HG03469 (cell line): ENCODE data around the gene GALNT10.
A peak's percentile ranks its signal among the peaks of the same experiment; 100 is the strongest.
"Not testable (repeated sequence)": the region's sequence is repeated elsewhere in the genome, so short reads cannot be mapped to it uniquely, and the experiment has no call there.

Experiments
- ATAC-seq: cut with Tn5 transposase; IDR thresholded peaks from one replicate; pipeline ENCODE4 v1.9.1; 2021; ENCODE audit warnings: mild to moderate bottlenecking, moderate library complexity, moderate number of reproducible peaks; ENCODE audit not compliant: unreplicated experiment

Gene GALNT10, protein sequence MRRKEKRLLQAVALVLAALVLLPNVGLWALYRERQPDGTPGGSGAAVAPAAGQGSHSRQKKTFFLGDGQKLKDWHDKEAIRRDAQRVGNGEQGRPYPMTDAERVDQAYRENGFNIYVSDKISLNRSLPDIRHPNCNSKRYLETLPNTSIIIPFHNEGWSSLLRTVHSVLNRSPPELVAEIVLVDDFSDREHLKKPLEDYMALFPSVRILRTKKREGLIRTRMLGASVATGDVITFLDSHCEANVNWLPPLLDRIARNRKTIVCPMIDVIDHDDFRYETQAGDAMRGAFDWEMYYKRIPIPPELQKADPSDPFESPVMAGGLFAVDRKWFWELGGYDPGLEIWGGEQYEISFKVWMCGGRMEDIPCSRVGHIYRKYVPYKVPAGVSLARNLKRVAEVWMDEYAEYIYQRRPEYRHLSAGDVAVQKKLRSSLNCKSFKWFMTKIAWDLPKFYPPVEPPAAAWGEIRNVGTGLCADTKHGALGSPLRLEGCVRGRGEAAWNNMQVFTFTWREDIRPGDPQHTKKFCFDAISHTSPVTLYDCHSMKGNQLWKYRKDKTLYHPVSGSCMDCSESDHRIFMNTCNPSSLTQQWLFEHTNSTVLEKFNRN

DNA sequence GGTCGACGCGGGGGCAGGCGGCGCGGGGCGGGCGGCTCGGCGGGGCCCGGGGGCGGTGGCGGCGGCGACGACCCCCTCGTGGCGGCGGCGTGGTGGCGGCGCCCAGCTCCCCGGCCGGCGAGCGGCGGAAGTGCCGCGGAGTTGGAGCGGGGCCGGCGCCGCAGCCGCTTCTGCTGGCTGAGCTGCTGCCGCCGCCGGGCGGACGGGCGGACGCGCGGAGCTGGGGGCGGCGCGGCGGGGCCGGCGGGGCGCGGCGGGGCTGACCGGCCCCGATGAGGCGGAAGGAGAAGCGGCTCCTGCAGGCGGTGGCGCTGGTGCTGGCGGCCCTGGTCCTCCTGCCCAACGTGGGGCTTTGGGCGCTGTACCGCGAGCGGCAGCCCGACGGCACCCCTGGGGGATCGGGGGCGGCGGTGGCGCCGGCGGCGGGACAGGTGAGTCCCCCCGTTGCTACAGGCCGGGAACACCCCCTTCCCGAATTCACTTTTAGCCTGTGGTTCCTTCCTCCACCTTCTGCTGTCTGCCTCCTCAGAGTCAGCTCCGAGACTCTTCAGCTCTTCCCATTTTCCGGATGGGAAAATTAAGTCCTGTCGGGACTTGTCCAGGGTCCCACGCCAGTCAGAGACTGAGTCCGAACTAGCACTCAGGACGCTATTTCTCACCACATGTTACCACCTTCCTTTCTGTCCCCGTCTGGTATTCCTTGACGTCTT, at the start of gene GALNT10:
TSS of gene GALNT10 (plus strand) at position 139 of the 710 bp plus-strand sequence. CDS start at position 273, 134 bp downstream.
- peak; percentile 52 for ATAC-seq

DNA sequence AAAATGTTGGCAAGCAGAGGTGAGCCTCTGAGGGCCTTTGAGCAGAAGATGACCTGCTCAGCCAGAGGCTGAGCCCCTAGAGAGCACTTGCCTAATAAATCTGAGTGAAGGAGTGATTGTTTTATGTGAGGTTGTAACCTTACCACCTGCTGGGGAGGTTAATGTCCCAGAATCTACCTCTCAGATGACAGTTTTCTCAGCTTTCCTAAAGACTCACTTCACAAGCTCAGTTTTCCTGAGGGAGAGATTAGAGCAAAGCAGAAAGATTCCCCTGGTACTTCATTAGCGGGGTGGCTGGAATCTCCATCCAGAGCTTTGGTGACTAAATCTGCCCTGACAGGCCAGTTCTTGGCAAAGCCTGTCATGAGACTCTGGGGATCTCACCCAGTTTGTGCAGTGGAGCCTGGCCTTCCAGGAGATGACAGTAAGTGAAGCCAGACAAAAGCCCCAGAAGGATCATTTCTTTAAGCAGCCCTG, 48.8 kb upstream of the GALNT10 start:
- no peak for ATAC-seq

DNA sequence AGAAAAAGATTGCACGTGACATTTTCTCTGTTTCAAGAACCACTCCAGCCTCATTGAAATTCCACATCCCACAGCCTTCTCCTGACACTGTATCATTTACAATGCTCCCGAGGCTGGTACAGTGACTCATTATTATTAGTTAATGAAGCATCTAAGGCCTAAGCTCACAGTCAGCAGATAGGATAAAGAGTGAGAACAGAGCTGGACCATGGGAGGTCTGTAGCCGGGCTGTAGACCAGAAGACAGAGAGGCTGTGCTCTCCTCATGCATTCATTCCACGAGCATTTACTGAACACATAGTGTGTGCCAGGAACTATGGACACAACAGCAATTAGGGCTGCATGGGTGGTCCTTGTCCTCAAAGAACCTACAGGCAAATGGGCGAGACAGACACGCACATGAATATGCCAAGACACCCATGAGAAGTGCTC, 47.3 kb upstream of the GALNT10 start:
- ATAC-seq: no peak

DNA sequence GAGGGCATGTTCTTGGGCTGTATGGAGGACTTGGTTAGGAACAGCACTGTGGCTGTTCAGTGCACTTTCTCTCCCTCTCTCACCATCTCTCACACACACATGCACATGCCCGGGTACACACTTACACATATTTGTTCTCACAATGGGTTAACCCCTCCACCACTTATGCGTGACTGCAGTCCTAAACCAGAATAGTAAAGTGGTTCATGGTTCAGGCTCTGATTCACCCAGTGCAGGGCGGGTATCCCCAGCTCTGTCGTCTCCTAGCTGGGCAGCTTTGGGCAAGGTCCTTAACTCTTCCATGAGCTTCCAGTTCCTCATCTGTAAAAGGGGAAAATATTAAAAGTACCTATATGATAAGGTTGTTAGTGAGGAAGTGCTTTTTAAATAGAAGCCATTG, 45.3 kb upstream of the GALNT10 start:
- no peak for ATAC-seq

DNA sequence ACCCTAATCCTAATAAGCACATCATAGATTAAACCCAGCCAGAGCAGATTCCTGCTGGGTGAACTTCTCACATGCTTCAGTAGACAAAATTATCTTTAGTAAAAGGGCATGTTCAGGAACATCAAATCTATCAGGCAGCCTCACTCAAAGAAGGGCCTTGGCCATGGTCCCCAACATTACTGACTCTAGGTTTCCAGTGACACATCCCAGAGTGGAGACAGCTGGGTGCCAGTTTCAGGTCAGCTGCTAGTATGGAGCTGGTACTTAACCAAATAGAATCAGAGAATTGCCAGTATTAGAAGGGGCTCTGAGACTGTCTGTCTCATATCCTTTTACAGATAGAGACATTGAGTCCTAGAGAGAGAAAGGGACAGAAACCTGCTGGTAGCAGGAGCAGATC, 44.1 kb upstream of the GALNT10 start:
- ATAC-seq: no peak

DNA sequence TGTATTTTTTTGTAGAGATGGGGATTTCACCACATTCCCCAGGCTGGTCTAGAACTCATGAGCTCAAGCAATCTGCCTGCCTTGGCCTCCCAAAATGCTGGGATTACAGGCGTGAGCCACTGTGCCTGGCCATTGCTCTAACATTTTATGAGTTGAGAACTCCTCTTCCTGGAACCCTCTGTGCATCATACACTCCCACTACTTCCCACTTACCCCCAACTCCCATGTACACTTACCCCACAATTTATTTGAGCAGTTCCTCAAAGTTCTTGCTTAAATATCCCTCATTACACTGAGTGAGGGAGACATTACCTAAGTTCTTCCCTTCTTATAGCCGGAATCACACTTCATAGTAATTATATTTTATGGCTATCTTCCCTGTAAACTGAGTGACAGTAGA, 42.9 kb upstream of the GALNT10 start:
- no peak for ATAC-seq

DNA sequence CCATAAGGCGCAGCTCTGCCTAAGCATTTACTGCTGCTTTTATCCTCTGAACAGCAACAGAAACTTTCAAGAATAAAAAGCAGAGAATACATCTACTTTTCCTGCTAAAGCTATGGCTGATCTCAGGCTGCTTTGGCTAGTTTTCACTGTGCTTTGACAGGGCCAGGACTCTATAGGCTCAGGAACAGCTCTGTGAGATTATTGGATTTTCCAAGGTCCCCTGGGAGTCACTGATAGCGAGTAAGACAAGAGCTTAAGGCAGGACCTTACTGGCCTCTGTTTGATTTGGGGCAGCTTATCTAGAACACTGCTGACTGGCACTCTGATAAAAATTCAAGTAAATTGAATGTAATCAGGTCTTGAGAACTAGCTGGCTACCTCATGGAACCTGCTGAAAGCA, 40.1 kb upstream of the GALNT10 start:
- ATAC-seq: not testable (repeated sequence)

DNA sequence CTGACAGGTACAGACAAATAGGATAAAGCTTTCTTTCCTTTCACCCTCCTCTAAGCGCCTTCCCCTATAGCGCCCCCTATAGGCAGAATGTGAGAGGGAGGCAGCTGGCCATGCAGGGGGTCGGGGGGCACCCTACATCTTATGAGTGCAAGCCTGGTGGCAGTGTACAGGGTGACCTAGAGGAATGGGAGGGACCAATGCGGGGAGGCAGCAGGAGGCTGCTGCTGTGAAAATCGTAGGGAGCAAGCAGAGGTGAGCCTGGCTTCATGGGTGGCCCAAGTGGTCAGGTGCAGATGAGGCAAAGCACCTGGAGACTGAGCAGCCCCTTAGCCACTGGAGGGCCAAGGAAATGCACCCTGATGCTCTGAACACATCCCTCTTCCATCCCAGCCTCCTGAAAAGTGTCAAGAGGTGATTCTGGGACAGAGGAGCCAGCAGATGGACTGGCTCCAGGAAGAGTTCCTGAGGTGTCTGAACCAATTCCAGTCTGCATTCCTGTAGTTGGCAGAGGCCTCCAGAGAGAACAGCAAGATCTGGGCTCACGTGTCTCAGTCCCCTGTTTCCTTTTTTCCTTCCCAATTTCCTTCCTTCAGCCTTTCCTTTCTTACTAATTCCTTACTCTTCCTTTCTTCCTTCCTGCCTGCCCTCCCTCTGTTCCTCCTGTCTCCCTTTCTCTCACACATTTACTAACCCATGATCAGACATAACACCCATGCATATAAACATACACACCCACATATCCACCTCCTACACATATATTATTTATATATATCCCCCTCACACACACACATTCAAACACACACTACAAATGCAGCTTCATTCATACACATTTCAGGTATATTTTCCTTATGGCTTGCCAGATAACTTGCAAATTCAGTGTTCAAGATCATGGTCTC, 32.8 kb upstream of the GALNT10 start:
- ATAC-seq: no peak

DNA sequence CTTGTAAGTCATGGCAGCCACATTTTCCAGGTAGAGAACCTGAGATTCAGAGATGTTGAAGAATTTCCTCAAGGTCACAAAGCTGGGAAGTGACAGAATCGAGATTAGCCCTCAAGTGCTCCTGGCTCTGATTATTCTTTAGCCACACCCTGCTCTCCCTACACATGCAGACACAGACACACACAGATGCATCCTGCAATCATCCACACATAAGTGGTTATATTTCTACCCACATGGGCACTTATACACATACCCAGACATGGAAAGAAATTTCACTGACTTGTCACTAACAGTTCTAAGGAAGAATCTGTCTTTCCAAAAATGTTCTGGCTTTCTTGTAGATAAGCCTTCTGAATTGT, 32.2 kb upstream of the GALNT10 start:
- no peak for ATAC-seq

DNA sequence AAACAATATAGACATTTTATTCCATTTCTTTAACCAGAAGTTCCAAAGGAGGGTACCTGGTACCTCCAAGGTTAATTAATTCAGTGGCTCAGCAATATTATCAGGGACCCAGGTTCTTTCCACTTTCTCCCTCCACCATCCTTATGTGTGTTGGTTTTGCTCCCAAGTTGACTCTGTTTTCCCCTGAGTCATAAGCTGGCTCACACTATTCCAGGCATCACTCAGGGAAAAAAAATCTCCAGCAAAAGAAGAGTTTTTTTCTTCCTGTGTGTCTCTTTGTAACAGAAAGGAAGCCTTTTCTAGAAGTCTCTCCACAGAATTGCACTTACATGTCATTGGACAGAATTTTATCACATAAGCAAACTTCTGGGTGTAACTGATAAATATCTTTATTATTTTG, 31.2 kb upstream of the GALNT10 start:
- ATAC-seq: no peak

DNA sequence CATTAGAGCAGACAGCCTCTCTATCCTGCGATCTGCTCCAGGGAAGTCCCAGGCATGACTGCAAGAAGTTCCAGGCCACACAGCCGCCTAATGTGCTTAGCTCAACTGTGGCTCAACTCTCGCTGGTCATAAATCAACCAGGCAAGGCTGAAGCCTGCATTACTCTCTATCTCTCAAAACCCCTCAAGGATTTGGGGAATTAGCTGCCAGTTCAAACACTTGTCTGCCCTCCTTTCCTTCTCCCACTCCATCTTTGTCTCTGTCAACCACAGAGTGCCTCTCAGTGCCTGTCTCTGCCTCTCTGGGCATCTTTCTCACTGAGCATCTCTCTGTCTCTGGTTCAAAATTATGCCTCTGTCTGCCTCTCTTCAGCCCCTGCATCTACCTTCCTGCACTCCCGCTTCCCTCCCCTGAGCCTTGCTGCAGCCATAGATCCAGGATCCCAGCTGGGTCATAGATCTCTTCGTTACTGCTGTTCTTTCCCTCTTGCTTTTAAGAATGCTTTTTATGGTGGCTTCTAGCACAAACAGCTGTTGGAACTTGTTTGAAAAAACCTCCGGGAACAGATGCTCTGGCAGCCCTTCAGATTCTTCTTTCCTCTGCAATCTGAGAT, 27.9 kb upstream of the GALNT10 start:
- no peak for ATAC-seq

DNA sequence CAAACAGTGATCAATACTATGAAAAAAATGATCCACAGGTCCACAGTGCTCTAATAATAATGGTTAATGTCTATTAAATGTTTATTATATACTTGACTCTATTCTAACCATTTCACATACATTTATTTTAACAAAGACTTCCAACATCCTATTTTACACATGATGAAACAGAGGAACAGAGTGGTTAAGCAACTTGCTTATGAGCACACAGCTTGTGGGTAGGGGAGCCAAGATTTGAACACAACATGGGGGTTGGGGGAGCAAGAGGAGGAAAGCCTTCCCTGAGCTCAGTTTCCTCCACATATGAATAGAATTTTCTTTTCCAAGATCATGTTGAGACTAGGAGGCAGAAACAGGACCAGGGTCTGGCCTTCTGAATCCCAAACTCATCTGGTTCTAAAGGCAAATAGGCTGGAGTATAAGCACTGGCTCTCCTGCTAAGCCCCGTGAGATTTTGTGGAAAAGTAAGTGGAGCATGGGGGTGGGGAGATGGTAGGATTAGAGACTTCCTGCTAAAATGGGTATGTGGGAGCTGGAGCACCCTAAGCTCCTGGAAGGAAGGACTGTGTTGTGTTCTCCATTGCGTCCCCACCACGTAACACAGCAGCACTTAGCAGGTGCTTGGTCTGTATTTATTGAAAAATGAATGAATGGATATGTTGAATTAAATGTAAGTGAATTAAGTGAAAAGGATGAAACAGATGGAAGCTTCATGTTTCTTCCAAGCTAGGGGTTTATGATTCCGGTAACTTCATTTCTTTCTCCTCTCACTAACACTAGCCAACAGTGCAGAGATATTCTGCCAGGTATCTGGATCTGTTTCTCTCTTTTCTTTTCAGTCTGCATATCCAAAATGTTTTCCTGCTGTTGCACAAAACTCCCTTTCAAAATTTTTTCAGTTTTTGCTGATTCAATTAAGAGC, 26.9 kb upstream of the GALNT10 start:
- ATAC-seq: no peak

DNA sequence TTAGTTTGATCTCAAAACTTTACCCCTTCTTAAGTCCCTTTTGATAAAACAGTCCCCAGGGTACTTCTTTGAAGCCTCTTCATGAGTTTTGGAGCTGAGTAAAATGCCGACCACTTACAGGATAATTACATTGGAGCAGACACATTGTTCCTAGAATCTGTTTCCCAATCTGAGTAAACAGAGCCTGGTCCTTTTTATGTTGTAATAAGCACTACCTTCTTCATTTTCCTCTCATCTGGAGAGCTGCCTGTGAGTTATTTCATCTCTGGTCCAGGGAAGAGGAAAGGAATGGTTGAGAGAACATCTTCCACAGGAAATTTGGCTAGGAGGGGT, 26.3 kb upstream of the GALNT10 start:
- no peak for ATAC-seq

DNA sequence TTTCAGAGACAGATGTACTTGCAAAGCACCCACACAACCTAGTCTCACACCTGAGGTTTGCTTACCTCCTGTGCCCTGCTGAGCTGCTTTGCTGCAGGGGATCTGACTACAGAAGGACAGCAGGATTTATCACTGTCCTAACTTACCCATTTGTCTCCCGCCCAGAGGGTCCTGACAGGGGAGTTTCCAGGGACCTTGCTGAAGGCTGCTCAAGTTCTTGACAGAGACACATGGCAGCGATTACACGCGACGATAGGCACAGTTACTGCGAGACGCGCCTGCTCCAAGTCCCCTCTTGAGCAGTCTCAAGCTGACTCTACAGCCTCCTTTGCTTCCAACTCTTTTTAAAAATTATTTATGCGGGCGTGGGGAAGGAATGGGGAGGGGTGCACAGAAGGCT, 24.6 kb upstream of the GALNT10 start:
- ATAC-seq: no peak

DNA sequence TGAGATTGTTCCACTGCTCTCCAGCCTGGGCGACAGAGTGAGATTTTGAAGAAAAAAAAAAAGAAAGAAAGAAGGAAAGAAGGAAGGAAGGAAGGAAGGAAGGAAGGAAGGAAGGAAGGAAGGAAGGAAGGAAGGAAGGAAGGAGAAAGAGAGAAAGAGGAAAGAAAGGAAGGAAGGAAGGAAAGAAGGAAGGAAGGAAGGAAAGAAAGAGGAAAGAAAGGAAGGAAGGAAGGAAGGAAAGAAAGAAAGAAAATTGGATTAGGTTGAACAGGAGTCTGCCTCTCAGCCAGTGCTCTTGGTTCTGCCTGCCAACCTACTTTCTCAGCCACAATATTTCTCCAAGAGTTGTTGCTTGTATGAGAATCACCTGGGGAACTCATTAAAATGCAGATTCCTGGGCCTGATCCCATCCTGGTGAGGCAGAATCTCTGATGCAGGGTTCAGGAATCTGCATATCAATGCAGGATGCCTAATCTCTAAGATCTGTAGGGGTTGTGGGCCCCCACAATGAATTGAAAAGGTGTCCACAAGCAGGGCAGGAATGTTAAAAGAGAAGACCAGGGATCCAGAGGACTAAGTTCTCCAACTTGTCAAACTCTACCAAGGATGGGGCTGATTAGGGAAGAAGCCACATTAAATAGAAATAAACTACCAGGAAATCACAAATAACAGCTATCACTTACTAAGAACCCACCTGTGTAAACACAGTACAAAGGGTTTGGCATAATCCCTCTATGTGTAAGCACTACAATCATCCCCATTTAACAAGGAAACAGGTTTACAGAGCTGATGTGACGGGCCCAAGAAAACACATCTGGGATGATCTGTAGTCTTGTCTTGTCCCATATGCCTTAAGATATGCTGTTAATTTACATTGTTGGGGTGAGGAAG, 23.4 kb upstream of the GALNT10 start:
- ATAC-seq: no peak

DNA sequence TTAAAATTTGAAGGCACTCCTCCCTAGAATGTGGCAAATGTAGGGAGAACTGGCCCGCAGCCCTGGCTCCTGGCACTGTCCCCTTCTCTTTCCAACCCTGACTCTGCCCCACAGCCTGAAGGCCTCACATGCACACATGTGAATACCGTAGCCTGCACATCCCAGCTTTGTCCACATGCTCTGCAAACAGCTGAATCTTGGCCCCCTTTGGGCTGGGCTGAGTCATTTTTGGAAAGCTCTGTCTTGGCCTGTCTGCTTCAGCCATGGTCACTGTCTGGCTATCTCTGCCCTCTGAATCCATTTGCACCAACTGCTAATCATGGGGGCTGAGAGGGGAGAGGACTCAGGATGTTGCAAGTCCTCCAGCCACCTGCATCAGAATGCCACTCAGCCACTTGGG, 22.1 kb upstream of the GALNT10 start:
- no peak for ATAC-seq

DNA sequence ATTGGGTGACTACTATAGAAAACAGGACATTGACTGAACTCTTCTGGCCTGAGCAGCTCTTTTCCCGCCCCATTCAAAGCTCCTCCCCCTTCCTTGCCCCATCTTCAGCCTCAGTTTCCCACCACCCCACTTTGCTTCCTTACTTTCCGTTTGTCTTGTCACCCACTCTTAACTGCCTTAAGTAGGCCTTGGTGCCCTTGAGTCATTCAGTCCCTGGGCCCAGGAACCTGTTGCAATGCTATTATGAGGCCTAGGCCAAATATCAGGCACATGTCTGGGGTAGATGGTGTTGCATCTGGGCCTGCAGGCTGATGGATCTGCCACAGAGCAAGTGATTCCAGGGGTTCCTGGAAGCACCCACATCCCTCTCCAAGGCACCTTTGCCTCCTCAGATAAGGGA, 17.7 kb upstream of the GALNT10 start:
- no peak for ATAC-seq

DNA sequence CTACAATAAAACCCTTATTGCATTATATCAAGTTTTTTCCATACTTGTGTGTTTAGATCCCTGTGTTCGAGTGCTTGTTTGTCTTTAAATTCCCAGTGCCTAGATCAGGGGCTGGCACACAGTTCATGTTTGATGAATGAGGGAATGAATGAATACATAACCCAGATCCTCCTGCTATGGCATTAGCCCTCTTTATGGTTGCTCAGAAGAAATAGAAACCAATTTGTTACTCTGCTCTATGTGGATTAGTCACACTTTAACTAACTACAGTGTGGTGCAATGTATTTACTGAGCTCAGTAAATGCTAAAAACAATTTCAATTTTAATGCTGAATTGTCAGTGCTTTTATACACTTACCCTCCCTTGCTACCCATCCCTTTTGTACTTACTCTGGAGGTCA, 16.4 kb upstream of the GALNT10 start:
- no peak for ATAC-seq
